ENCODE data around the gene ZBTB20. TPM values are rescaled to one million over a fixed set of nuclear protein-coding genes. Genes with fewer than 3 reads are reported as not detected.

ZBTB20 gene
- total RNA-seq, 1 experiment from 2014 or later, result 3.7 TPM

- ChIA-PET CTCF (no interaction called here), POLR2A (ENCODE audit: unreplicated experiment) (no interaction called here)
- Histone ChIP-seq H3K9me3 (ENCODE audit: low read length) (no peaks in the 10 kb centered on the region), H3K79me2 (ENCODE audit: low read length) (no peaks in the 10 kb centered on the region), H3K9ac (ENCODE audit: low read length) (no peak overlapping the region), H3F3A (ENCODE audit: low read length, unreplicated experiment) (no peaks in the 10 kb centered on the region), H3K27me3 (ENCODE audit: low read length) (no peaks in the 10 kb centered on the region), H2AFZ (ENCODE audit: low read length) (no peak overlapping the region), H3K36me3 (ENCODE audit: low read depth, low read length) (no peaks in the 10 kb centered on the region), H3K4me1 (ENCODE audit: insufficient read depth, low read length) (no peaks in the 10 kb centered on the region), H3K27ac (ENCODE audit: low read length) (no peak overlapping the region), H4K20me1 (ENCODE audit: low read length) (no peaks in the 10 kb centered on the region), H3K4me3 (ENCODE audit: low read length) (no peak overlapping the region), H3K9me2 (replicated peaks; ENCODE audit: low read length) (no peaks in the 10 kb centered on the region), H3K4me2 (ENCODE audit: low read length) (no peak overlapping the region)
- BruUV-seq (replicated peaks), result no TSS peak
- ATAC-seq, result no peak
- intact Hi-C loops (cut with micrococcal nuclease), result no loop called here
- TF ChIP-seq EZH2phosphoT487 (IDR thresholded peaks at IDR 0.05; ENCODE audit: borderline replicate concordance, low read length) (no peak), CTCF (conservative IDR thresholded peaks at IDR 0.05; ENCODE audit: low read depth, low read length) (no peak), EZH2 (IDR thresholded peaks at IDR 0.05; ENCODE audit: low read length, unreplicated experiment) (no peak)
- no peak for DNase-seq
Observed at GRCh38 chr3:114666623-114667022, 480.5 kb downstream of the ZBTB20 start.

DNA sequence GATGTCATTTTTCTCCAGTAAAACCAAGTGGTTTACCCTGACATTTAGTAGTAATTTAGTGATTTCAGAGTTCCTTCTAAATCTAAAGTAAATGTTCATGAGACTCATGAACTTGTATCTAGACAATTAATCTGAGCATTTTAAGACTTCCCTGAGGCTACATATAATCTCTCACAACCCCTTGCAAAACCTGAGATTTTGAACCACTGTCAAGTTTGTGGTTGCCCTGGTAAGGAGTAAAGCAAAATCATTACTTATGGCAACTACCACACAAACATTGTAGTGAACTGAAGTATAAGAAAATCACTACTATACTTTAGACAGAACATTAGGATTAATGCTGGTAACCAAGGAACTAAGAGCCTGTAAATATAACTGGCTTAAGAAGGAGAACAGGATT, 483.1 kb downstream of the ZBTB20 start:
- H3K9ac ChIP-seq (ENCODE audit: low read length), result no peak overlapping the region
- H4K20me1 ChIP-seq (ENCODE audit: low read length), result no peaks in the 10 kb centered on the region
- ChIA-PET CTCF (no interaction called here), POLR2A (ENCODE audit: unreplicated experiment) (no interaction called here)
- no peak overlapping the region for H3K27ac ChIP-seq (ENCODE audit: low read length)
- H3K36me3 ChIP-seq (ENCODE audit: low read depth, low read length), result no peaks in the 10 kb centered on the region
- no peaks in the 10 kb centered on the region for H3K79me2 ChIP-seq (ENCODE audit: low read length)
- H3K9me3 ChIP-seq (ENCODE audit: low read length), result no peaks in the 10 kb centered on the region
- TF ChIP-seq EZH2phosphoT487 (IDR thresholded peaks at IDR 0.05; ENCODE audit: borderline replicate concordance, low read length), result no peak
- no peak for TF ChIP-seq CTCF (conservative IDR thresholded peaks at IDR 0.05; ENCODE audit: low read depth, low read length)
- TF ChIP-seq EZH2 (IDR thresholded peaks at IDR 0.05; ENCODE audit: low read length, unreplicated experiment), result no peak
- ATAC-seq, result no peak
- H3K9me2 ChIP-seq (replicated peaks; ENCODE audit: low read length), result no peaks in the 10 kb centered on the region
- H2AFZ ChIP-seq (ENCODE audit: low read length), result no peak overlapping the region
- H3K4me2 ChIP-seq (ENCODE audit: low read length), result no peak overlapping the region
- H3F3A ChIP-seq (ENCODE audit: low read length, unreplicated experiment), result no peaks in the 10 kb centered on the region
- DNase-seq, result no peak
- no peaks in the 10 kb centered on the region for H3K4me1 ChIP-seq (ENCODE audit: insufficient read depth, low read length)
- BruUV-seq (replicated peaks), result no TSS peak
- no peaks in the 10 kb centered on the region for H3K27me3 ChIP-seq (ENCODE audit: low read length)
- H3K4me3 ChIP-seq (ENCODE audit: low read length), result no peak overlapping the region
- intact Hi-C loops (cut with micrococcal nuclease), result no loop called here

DNA sequence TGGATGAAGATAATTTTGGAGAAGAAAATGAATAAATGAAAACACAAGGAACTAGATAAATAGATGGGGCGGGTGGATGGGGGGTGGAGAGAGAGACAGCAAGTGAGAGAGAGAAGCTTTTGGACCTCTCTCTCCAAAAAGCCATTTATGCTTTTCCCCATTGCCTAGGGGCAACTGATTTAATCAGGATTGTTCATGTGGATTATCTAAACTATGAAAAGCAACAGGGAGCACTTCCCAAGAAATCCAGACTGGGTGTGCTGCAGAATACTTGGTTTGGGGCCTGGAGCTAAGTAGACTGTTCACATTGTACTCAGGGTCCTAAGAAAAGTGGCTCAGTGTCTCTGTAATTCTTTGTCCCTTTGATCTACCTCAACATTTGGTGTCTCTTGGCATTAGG, 486.3 kb downstream of the ZBTB20 start:
- Histone ChIP-seq H3F3A (ENCODE audit: low read length, unreplicated experiment) (no peaks in the 10 kb centered on the region), H3K9me3 (ENCODE audit: low read length) (0 out of 2 replicates have a peak, but pooled peaks cover 3% of the 10 kb centered on the region), H3K4me3 (ENCODE audit: low read length) (no peak overlapping the region), H3K4me2 (ENCODE audit: low read length) (no peak overlapping the region), H3K79me2 (ENCODE audit: low read length) (no peaks in the 10 kb centered on the region), H4K20me1 (ENCODE audit: low read length) (no peaks in the 10 kb centered on the region), H3K27ac (ENCODE audit: low read length) (no peak overlapping the region), H3K36me3 (ENCODE audit: low read depth, low read length) (no peaks in the 10 kb centered on the region), H3K9ac (ENCODE audit: low read length) (no peak overlapping the region), H3K4me1 (ENCODE audit: insufficient read depth, low read length) (no peaks in the 10 kb centered on the region), H2AFZ (ENCODE audit: low read length) (no peak overlapping the region), H3K9me2 (replicated peaks; ENCODE audit: low read length) (no peaks in the 10 kb centered on the region), H3K27me3 (ENCODE audit: low read length) (no peaks in the 10 kb centered on the region)
- intact Hi-C loops (cut with micrococcal nuclease), result no loop called here
- POLR2A ChIA-PET (ENCODE audit: unreplicated experiment), result no interaction called here
- CTCF ChIA-PET, result no interaction called here
- no peak for TF ChIP-seq EZH2phosphoT487 (IDR thresholded peaks at IDR 0.05; ENCODE audit: borderline replicate concordance, low read length)
- TF ChIP-seq EZH2 (IDR thresholded peaks at IDR 0.05; ENCODE audit: low read length, unreplicated experiment), result no peak
- TF ChIP-seq CTCF (conservative IDR thresholded peaks at IDR 0.05; ENCODE audit: low read depth, low read length), result no peak
- BruUV-seq (replicated peaks), result no TSS peak
- ATAC-seq (no peak), DNase-seq (no peak)

All from PC-3 (cell line).